Gastroesophageal sphincter (tissue), 4 donors: ENCODE data around the gene ARHGAP28. TPM values are rescaled to one million over a fixed set of nuclear protein-coding genes. Genes with fewer than 3 reads are reported as not detected.

Experiments used
- ATAC-seq: fragments of 150-250 bp; one replicate; pipeline ENCODE4 v1.9.1; 2016; ENCODE audit warnings: mild to moderate bottlenecking, moderate library complexity
- H3K27ac ChIP-seq, 4 donors: fragments of 200-600 bp; sonication (generic) in 3 of 4; 1 replicate in 3 of 4; 2 replicates in 1 of 4; pipeline ENCODE4 v1.5.1; 2016 to 2019
- H3K27me3 ChIP-seq: fragments of 200-600 bp; sonication (generic); one replicate; pipeline ENCODE4 v1.5.1; 2019
- H3K36me3 ChIP-seq, 2 donors: fragments of 200-600 bp; sonication (generic); one replicate each; pipeline ENCODE4 v1.5.1; 2019; ENCODE audit warnings: control low read depth in 1 of 2
- H3K4me1 ChIP-seq, 3 donors: fragments of 200-600 bp; sonication (generic); 1 replicate in 2 of 3; 2 replicates in 1 of 3; pipeline ENCODE4 v1.5.1; 2016 to 2019; ENCODE audit warnings: control low read depth in 2 of 3
- H3K4me3 ChIP-seq, 2 donors: fragments of 200-600 bp; sonication (generic); one replicate each; pipeline ENCODE4 v1.5.1; 2019; ENCODE audit warnings: mild to moderate bottlenecking in 1 of 2, moderate library complexity in 1 of 2
- H3K9me3 ChIP-seq, 3 donors: fragments of 200-600 bp; sonication (generic); one replicate each; pipeline ENCODE4 v1.5.1; 2017 to 2019; ENCODE audit warnings: control low read depth in 2 of 3
- CTCF ChIP-seq, 4 experiments: fragments of 200-600 bp in 2 of 4; fragments of 450-650 bp in 2 of 4; sonication (generic) in 1 of 4; IDR thresholded peaks; one replicate each; pipeline ENCODE4 v1.5.1; 2017 to 2019; ENCODE audit warnings: antibody characterized with exemption in 4 of 4, mild to moderate bottlenecking in 2 of 4, moderate library complexity in 2 of 4
- EP300 ChIP-seq: sonication (generic); formaldehyde crosslinking; IDR thresholded peaks from one replicate; pipeline ENCODE4 v1.6.1; 2017; ENCODE audit warnings: antibody characterized with exemption, mild to moderate bottlenecking
- POLR2A ChIP-seq, 2 donors: fragments of 450-650 bp; IDR thresholded peaks; one replicate each; pipeline ENCODE4 v1.6.1; 2017; ENCODE audit warnings: antibody characterized with exemption in 2 of 2, mild to moderate bottlenecking in 2 of 2, moderate library complexity in 1 of 2
- POLR2AphosphoS5 ChIP-seq: sonication (generic); formaldehyde crosslinking; IDR thresholded peaks from one replicate; pipeline ENCODE4 v1.6.1; 2017; ENCODE audit warnings: antibody characterized with exemption
- WGBS, 2 donors: methylation state at CpG; one replicate each; pipeline ENCODE4 v1.1.5; 2018; ENCODE audit warnings: low coverage in 1 of 2; 5-methylcytosine and 5-hydroxymethylcytosine counted together
- total RNA-seq, 4 donors: library from RNA; depleted of rRNA; stranded (reverse); fragments of >200 nt; gene quantifications; one replicate each; pipeline ENCODE4 v1.1.0, GENCODE V29; 2016

The ARHGAP28 gene
- total RNA-seq, 4 donors from 2014 or later, result 0.35 to 1.9 (median 1.1) TPM

- WGBS, 2 donors, result 58 to 80% methylated on average over 3 to 6 of the region's 6 CpGs
Measured at GRCh38 chr18:6763524-6763923, 34.0 kb downstream of the ARHGAP28 start.

GRCh38 chr18:6764382-6764781, 34.9 kb downstream of the ARHGAP28 start:
- Histone ChIP-seq H3K27me3 (no peaks in the 10 kb centered on the region), H3K27ac (no peak overlapping the region), H3K9me3 (no peaks in the 10 kb centered on the region), H3K36me3 (no peaks in the 10 kb centered on the region), H3K4me3 (no peak overlapping the region), H3K4me1 (no peaks in the 10 kb centered on the region)
- WGBS, 2 donors, result 83 to 86% methylated on average over 3 of the region's 3 CpGs
- no peak for TF ChIP-seq POLR2A (IDR thresholded peaks at IDR 0.05)
- no peak for TF ChIP-seq CTCF (IDR thresholded peaks at IDR 0.05)
- no peak for TF ChIP-seq POLR2AphosphoS5
- no peak for TF ChIP-seq EP300
- no peak for ATAC-seq

More at GRCh38 chr18:6763524-6763923, 34.0 kb downstream of the ARHGAP28 start:
- no peaks in the 10 kb centered on the region for H3K36me3 ChIP-seq
- H3K4me1 ChIP-seq, result no peaks in the 10 kb centered on the region
- H3K27me3 ChIP-seq, result no peaks in the 10 kb centered on the region
- H3K27ac ChIP-seq, result no peak overlapping the region
- no peak for ATAC-seq
- H3K4me3 ChIP-seq, result no peak overlapping the region
- TF ChIP-seq EP300, result no peak
- no peak for TF ChIP-seq CTCF (IDR thresholded peaks at IDR 0.05)
- no peak for TF ChIP-seq POLR2AphosphoS5
- TF ChIP-seq POLR2A (IDR thresholded peaks at IDR 0.05), result no peak
- no peaks in the 10 kb centered on the region for H3K9me3 ChIP-seq

- no peaks in the 10 kb centered on the region for H3K9me3 ChIP-seq
- TF ChIP-seq EP300 (no peak), POLR2AphosphoS5 (no peak), POLR2A (IDR thresholded peaks at IDR 0.05) (no peak), CTCF (IDR thresholded peaks at IDR 0.05) (no peak)
- H3K36me3 ChIP-seq, result no peaks in the 10 kb centered on the region
- H3K27me3 ChIP-seq, result no peaks in the 10 kb centered on the region
- H3K4me3 ChIP-seq, result no peak overlapping the region
- ATAC-seq, result no peak
- no peak overlapping the region for H3K27ac ChIP-seq
- no peaks in the 10 kb centered on the region for H3K4me1 ChIP-seq
- WGBS, 2 donors, result 67% methylated on average over 2 of the region's 2 CpGs; no CpG with 5 or more reads in 1 of the 2 donors
Measured at GRCh38 chr18:6773777-6774176, 44.3 kb downstream of the ARHGAP28 start.

- no peak overlapping the region for H3K4me3 ChIP-seq
- ATAC-seq, result no peak
Measured at GRCh38 chr18:6775237-6775636, 45.7 kb downstream of the ARHGAP28 start.

More at GRCh38 chr18:6775237-6775636, 45.7 kb downstream of the ARHGAP28 start:
- no peak overlapping the region for H3K27ac ChIP-seq
- TF ChIP-seq POLR2A (IDR thresholded peaks at IDR 0.05) (no peak), EP300 (no peak), CTCF (IDR thresholded peaks at IDR 0.05) (no peak), POLR2AphosphoS5 (no peak)
- H3K4me1 ChIP-seq, result no peaks in the 10 kb centered on the region
- no peaks in the 10 kb centered on the region for H3K27me3 ChIP-seq
- WGBS, 2 donors, result 79 to 87% methylated on average over 6 to 7 of the region's 7 CpGs
- no peaks in the 10 kb centered on the region for H3K9me3 ChIP-seq
- H3K36me3 ChIP-seq, result no peaks in the 10 kb centered on the region
